Bone marrow (tissue), 2 donors: ENCODE measurements around the gene CSNK1D.
A peak's percentile ranks its signal among the peaks of the same experiment; 100 is the strongest.

Source experiments
- DNase-seq, 2 donors: peaks; one replicate each; lab custom pipeline; 2025; lab: John Stamatoyannopoulos, UW

Gene CSNK1D

GRCh38 chr17:82249896-82250581, 23.5 kb downstream of the CSNK1D start:
- no peak for DNase-seq

- DNase-seq: no peak
Measured at GRCh38 chr17:82248815-82249674, 24.5 kb downstream of the CSNK1D start.

GRCh38 chr17:82247856-82248671, 25.4 kb downstream of the CSNK1D start:
- no peak for DNase-seq

- no peak for DNase-seq
Measured at GRCh38 chr17:82247182-82247823, 26.2 kb downstream of the CSNK1D start.

GRCh38 chr17:82246365-82247181, 26.9 kb downstream of the CSNK1D start:
- DNase-seq: no peak

GRCh38 chr17:82246040-82246364, 27.5 kb downstream of the CSNK1D start:
- DNase-seq: no peak

- DNase-seq: no peak
Measured at GRCh38 chr17:82245134-82246039, 28.1 kb downstream of the CSNK1D start.

GRCh38 chr17:82244413-82245133, 28.9 kb downstream of the CSNK1D start:
- peak in 1 of 2 donors; percentile 3 for DNase-seq

- DNase-seq: no peak
Measured at GRCh38 chr17:82243648-82244412, 29.7 kb downstream of the CSNK1D start.

GRCh38 chr17:82242977-82243647, 30.4 kb downstream of the CSNK1D start:
- no peak for DNase-seq

- DNase-seq: no peak
Measured at GRCh38 chr17:82242698-82242976, 30.9 kb downstream of the CSNK1D start.

- no peak for DNase-seq
Measured at GRCh38 chr17:82241926-82242697, 31.4 kb downstream of the CSNK1D start.

GRCh38 chr17:82241183-82241925, 32.1 kb downstream of the CSNK1D start:
- peak; percentile 63 to 76 for DNase-seq

GRCh38 chr17:82240506-82241182, 32.9 kb downstream of the CSNK1D start:
- no peak for DNase-seq

GRCh38 chr17:82239926-82240505, 33.5 kb downstream of the CSNK1D start:
- DNase-seq: no peak

- no peak for DNase-seq
Measured at GRCh38 chr17:82239401-82239925, 34.0 kb downstream of the CSNK1D start.
